Measurements from ENCODE around the gene PBLD.

- TF ChIP-seq CTCF (IDR thresholded peaks at IDR 0.05), result no peak
- no peak for TF ChIP-seq POLR2A (IDR thresholded peaks at IDR 0.05)
Measured at GRCh38 chr10:68272833-68273232, 59.9 kb downstream of the PBLD start.
